Body of pancreas (tissue), 4 donors: ENCODE results near the gene IGHMBP2.

Experiments used
- POLR2A ChIP-seq, 3 donors: fragments of 450-650 bp; IDR thresholded peaks; one replicate each; pipeline ENCODE4 v1.6.1; 2016; ENCODE audit warnings: antibody characterized with exemption in 3 of 3, mild to moderate bottlenecking in 2 of 3
- TF ChIP-seq, protein P1 (sequence below), 7 experiments: fragments of 450-650 bp in 4 of 7; fragments of 200-600 bp in 3 of 7; sonication (generic) in 3 of 7; IDR thresholded peaks; one replicate each; pipeline ENCODE4 v1.5.1; 2016 to 2019; ENCODE audit warnings: antibody characterized with exemption in 7 of 7

GRCh38 chr11:68857037-68857586 lies 46.6 kb upstream of the IGHMBP2 start:
- no peak for TF ChIP-seq POLR2A (IDR thresholded peaks at IDR 0.05)
- TF ChIP-seq, protein P1, sequence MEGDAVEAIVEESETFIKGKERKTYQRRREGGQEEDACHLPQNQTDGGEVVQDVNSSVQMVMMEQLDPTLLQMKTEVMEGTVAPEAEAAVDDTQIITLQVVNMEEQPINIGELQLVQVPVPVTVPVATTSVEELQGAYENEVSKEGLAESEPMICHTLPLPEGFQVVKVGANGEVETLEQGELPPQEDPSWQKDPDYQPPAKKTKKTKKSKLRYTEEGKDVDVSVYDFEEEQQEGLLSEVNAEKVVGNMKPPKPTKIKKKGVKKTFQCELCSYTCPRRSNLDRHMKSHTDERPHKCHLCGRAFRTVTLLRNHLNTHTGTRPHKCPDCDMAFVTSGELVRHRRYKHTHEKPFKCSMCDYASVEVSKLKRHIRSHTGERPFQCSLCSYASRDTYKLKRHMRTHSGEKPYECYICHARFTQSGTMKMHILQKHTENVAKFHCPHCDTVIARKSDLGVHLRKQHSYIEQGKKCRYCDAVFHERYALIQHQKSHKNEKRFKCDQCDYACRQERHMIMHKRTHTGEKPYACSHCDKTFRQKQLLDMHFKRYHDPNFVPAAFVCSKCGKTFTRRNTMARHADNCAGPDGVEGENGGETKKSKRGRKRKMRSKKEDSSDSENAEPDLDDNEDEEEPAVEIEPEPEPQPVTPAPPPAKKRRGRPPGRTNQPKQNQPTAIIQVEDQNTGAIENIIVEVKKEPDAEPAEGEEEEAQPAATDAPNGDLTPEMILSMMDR (IDR thresholded peaks at IDR 0.05), result no peak
